IMR-90 (cell line): Measurements from ENCODE around the gene IWS1. TPM values are rescaled to one million over a fixed set of nuclear protein-coding genes. Genes with fewer than 3 reads are reported as not detected.

Experiments
- ATAC-seq: fragments of 200-7000 bp; cut with Tn5 transposase; 2 replicates; pipeline ENCODE4 v1.9.1; 2020; ENCODE audit warnings: low read depth, mild to moderate bottlenecking, moderate library complexity
- BruUV-seq: library from RNA; stranded (reverse); fragments of 400-500 nt; replicated peaks from 2 replicates; lab custom pipeline; 2021; lab: Mats Ljungman, UMichigan
- CTCF ChIA-PET: fragments of 300-600 bp; formaldehyde crosslinking; extraction: SDS; loops from one replicate; lab custom pipeline; 2021; ENCODE audit warnings: antibody characterized with exemption; lab: Yijun Ruan, JAX
- POLR2A ChIA-PET: fragments of 300-600 bp; sonication (Branson Sonifier 250); formaldehyde crosslinking; loops from one replicate; lab custom pipeline; 2022; ENCODE audit warnings: antibody characterized with exemption; ENCODE audit not compliant: unreplicated experiment; lab: Charles Lee
- DNase-seq: peaks from one replicate; pipeline ENCODE4 v3.0.0; 2013
- H2AFZ ChIP-seq: replicated peaks from 2 replicates; pipeline ENCODE3; 2013; ENCODE audit warnings: low read length, mild to moderate bottlenecking; ENCODE audit not compliant: poor library complexity
- H2AK5ac ChIP-seq: 2 replicates; pipeline ENCODE4 v1.6.1; 2013; ENCODE audit warnings: low read depth, low read length, inconsistent platforms
- H2AK9ac ChIP-seq: replicated peaks from 2 replicates; pipeline ENCODE3; 2013; ENCODE audit warnings: mild to moderate bottlenecking, low read depth, low read length, moderate library complexity; ENCODE audit not compliant: poor library complexity
- H2BK120ac ChIP-seq: 2 replicates; pipeline ENCODE4 v1.6.1; 2013; ENCODE audit warnings: low read depth, low read length, inconsistent platforms
- H2BK15ac ChIP-seq: 3 replicates; pipeline ENCODE4 v1.6.1; 2013; ENCODE audit warnings: low read depth, low read length, inconsistent platforms
- H2BK20ac ChIP-seq: 2 replicates; pipeline ENCODE4 v1.6.1; 2013; ENCODE audit warnings: low read depth, mild to moderate bottlenecking, inconsistent platforms, low read length, moderate library complexity
- H2BK5ac ChIP-seq: 2 replicates; pipeline ENCODE4 v1.6.1; 2013; ENCODE audit warnings: mild to moderate bottlenecking, low read depth, low read length, inconsistent platforms; ENCODE audit not compliant: poor library complexity, severe bottlenecking
- H3K14ac ChIP-seq: replicated peaks from 2 replicates; pipeline ENCODE4 v1.6.1; 2013; ENCODE audit warnings: low read depth, low read length, inconsistent platforms
- H3K18ac ChIP-seq: 2 replicates; pipeline ENCODE4 v1.6.1; 2013; ENCODE audit warnings: low read depth, low read length, control low read depth
- H3K23ac ChIP-seq: 2 replicates; pipeline ENCODE4 v1.6.1; 2013; ENCODE audit warnings: low read depth, low read length, inconsistent platforms
- H3K27ac ChIP-seq: 2 replicates; pipeline ENCODE4 v1.5.1; 2013; ENCODE audit warnings: mild to moderate bottlenecking, control low read depth, low read length; ENCODE audit not compliant: insufficient read depth
- H3K27me3 ChIP-seq: 2 replicates; pipeline ENCODE4 v1.6.1; 2013; ENCODE audit warnings: low read length; ENCODE audit not compliant: control insufficient read depth, insufficient read depth
- H3K36me3 ChIP-seq: 2 replicates; pipeline ENCODE4 v1.6.1; 2013; ENCODE audit warnings: low read length, mixed read lengths; ENCODE audit not compliant: control insufficient read depth, insufficient read depth
- H3K4ac ChIP-seq: 2 replicates; pipeline ENCODE4 v1.6.1; 2013; ENCODE audit warnings: low read depth, low read length, inconsistent platforms
- H3K4me1 ChIP-seq: 2 replicates; pipeline ENCODE4 v1.6.1; 2013; ENCODE audit warnings: low read length, mixed read lengths; ENCODE audit not compliant: control insufficient read depth, insufficient read depth
- H3K4me2 ChIP-seq: 2 replicates; pipeline ENCODE4 v1.6.1; 2013; ENCODE audit warnings: low read depth, mild to moderate bottlenecking, control low read depth, low read length, moderate library complexity
- H3K4me3 ChIP-seq: 2 replicates; pipeline ENCODE4 v1.5.1; 2013; ENCODE audit warnings: low read depth, mild to moderate bottlenecking, control low read depth, low read length, moderate library complexity; ENCODE audit not compliant: insufficient read depth
- H3K56ac ChIP-seq: 2 replicates; pipeline ENCODE4 v1.6.1; 2013; ENCODE audit warnings: low read length, inconsistent platforms; ENCODE audit not compliant: insufficient read depth; ENCODE audit errors: extremely low read depth
- H3K79me1 ChIP-seq, 2 experiments: 2 replicates each; pipeline ENCODE4 v1.6.1; 2013; ENCODE audit warnings: low read length in 2 of 2, inconsistent platforms in 1 of 2, low read depth in 1 of 2
- H3K9ac ChIP-seq: 2 replicates; pipeline ENCODE4 v1.6.1; 2013; ENCODE audit warnings: low read depth, low read length, control low read depth
- H3K9me1 ChIP-seq: 2 replicates; pipeline ENCODE4 v1.6.1; 2013; ENCODE audit warnings: low read length, inconsistent platforms; ENCODE audit not compliant: insufficient read depth
- H3K9me3 ChIP-seq: 2 replicates; pipeline ENCODE4 v1.6.1; 2013; ENCODE audit warnings: low read length; ENCODE audit not compliant: control insufficient read depth, insufficient read depth
- H4K20me1 ChIP-seq: 2 replicates; pipeline ENCODE4 v1.6.1; 2013; ENCODE audit warnings: low read length, inconsistent platforms; ENCODE audit not compliant: insufficient read depth
- H4K5ac ChIP-seq: 2 replicates; pipeline ENCODE4 v1.6.1; 2013; ENCODE audit warnings: mild to moderate bottlenecking, low read depth, low read length, control low read depth
- H4K8ac ChIP-seq, 2 experiments: 2 replicates each; pipeline ENCODE4 v1.6.1; 2013; ENCODE audit warnings: low read depth in 2 of 2, low read length in 2 of 2, control low read depth in 1 of 2, inconsistent platforms in 1 of 2
- H4K91ac ChIP-seq: 2 replicates; pipeline ENCODE4 v1.6.1; 2013; ENCODE audit warnings: low read depth, low read length, inconsistent platforms; ENCODE audit not compliant: insufficient read depth
- RAD21 ChIP-seq: IDR thresholded peaks from 2 replicates; pipeline ENCODE4 v1.6.1; 2012; ENCODE audit warnings: low read length, improper control_type of control experiment
- WGBS, 2 experiments: methylation state at CpG; one replicate each; pipeline versions ENCODE4 v1.1.5 to v1.1.7; 2013; ENCODE audit warnings: missing lambda C conversion rate in 2 of 2; ENCODE audit not compliant: insufficient read length in 1 of 2; ENCODE audit errors: extremely low coverage in 2 of 2; 5-methylcytosine and 5-hydroxymethylcytosine counted together
- dilution Hi-C: fragments of 300-500 bp; cut with HindIII; formaldehyde crosslinking; loops from one replicate; pipeline ENCODE4 v1.14.3; 2018; ENCODE audit warnings: low sequenced_read_pairs; ENCODE audit not compliant: unreplicated experiment
- in situ Hi-C: fragments of 300-500 bp; cut with MboI; formaldehyde crosslinking; loops from 3 replicates; pipeline ENCODE4 v1.14.3; 2019; ENCODE audit warnings: low sequenced_read_pairs, inconsistent platforms, mixed read lengths
- intact Hi-C: fragments of 100-400 bp; cut with micrococcal nuclease; formaldehyde crosslinking; loops from 2 replicates; pipeline ENCODE4 v1.10.0; 2022
- polyA plus RNA-seq, 3 experiments: library from polyadenylated mRNA; depleted of rRNA; stranded (reverse); fragments of >200 nt; gene quantifications; 2 replicates each; pipeline ENCODE4 v1.2.3, GENCODE V29; 2012; ENCODE audit warnings: low replicate concordance in 1 of 3
- total RNA-seq: library from RNA; depleted of rRNA; stranded (reverse); fragments of >200 nt; gene quantifications from 2 replicates; pipeline ENCODE4 v1.2.3, GENCODE V29; 2012

Gene IWS1
- total and polyA plus RNA-seq, 2 of the 4 experiments (the other 2 are of a cell fraction) = 31.5 to 52.5 TPM

DNA sequence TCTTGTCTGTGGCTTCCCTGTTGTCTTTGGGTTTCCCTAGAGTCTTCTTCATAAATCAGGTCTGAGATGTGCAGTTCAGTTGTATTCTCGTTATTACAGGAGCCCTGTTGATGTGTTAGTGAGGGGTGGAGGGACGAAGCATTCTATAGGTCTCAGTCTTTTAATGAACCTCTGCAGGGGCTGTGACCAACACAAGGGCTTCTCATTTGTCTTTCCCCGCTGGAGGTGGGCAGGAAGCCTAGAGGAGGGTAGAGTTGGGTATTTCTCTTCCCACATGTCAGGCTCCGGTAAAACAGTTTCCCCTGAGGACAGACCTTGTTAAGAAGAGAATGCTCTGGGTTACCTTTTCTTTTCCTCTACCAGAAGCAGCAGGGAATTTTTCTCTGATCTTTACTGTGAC lies 76.9 kb downstream of the IWS1 start:
- Histone ChIP-seq H2AFZ (no peak overlapping the region), H2BK15ac (no peak overlapping the region), H3K9me1 (no peaks in the 10 kb centered on the region), H3K4ac (no peak overlapping the region), H3K27ac (no peak overlapping the region), H4K20me1 (no peaks in the 10 kb centered on the region), H3K18ac (no peak overlapping the region), H2AK9ac (no peak overlapping the region), H3K14ac (no peak overlapping the region; the same call in 1 of the 2 replicates), H2AK5ac (no peak overlapping the region), H3K23ac (no peak overlapping the region; the same call in 1 of the 2 replicates), H4K8ac (no peak overlapping the region), H4K91ac (no peak overlapping the region), H3K4me3 (no peak overlapping the region), H3K9ac (no peak overlapping the region), H3K27me3 (no peaks in the 10 kb centered on the region), H4K5ac (no peak overlapping the region), H2BK120ac (no peak overlapping the region), H3K56ac (no peak overlapping the region), H3K79me1 (no peaks in the 10 kb centered on the region), H3K4me2 (no peak overlapping the region), H3K36me3 (no peaks in the 10 kb centered on the region), H2BK20ac (no peak overlapping the region), H2BK5ac (no peak overlapping the region), H3K4me1 (0 out of 2 replicates have a peak, but pooled peaks cover 2% of the 10 kb centered on the region), H3K9me3 (no peaks in the 10 kb centered on the region)
- ATAC-seq (no peak), DNase-seq (no peak)
- dilution Hi-C loops (no loop called here), intact Hi-C loops (no loop called here), in situ Hi-C loops (no loop called here)
- ChIA-PET CTCF (no interaction called here), POLR2A (no interaction called here)
- WGBS, 2 experiments = no CpG with 5 or more reads among the region's 4 CpGs
- no peak for TF ChIP-seq RAD21
- no TSS peak for BruUV-seq
